Stomach (tissue), 9 donors: ENCODE results near the gene PTPRZ1. TPM values are rescaled to one million over a fixed set of nuclear protein-coding genes. Genes with fewer than 3 reads are reported as not detected.

Experiments used
- DNase-seq, 2 donors: peaks; one replicate each; pipeline versions ENCODE4 v3.0.0 to v3.0.0-alpha.2; 2013 to 2019
- H3K27ac ChIP-seq, 5 donors: fragments of 200-600 bp in 4 of 5; sonication (generic) in 4 of 5; one replicate each; pipeline ENCODE4 v1.5.1; 2013 to 2019; ENCODE audit warnings: mild to moderate bottlenecking in 1 of 5, moderate library complexity in 1 of 5
- H3K27me3 ChIP-seq, 3 donors: fragments of 200-600 bp; sonication (generic); one replicate each; pipeline ENCODE4 v1.5.1; 2017 to 2019; ENCODE audit warnings: mixed run types in 1 of 3
- H3K36me3 ChIP-seq, 4 donors: fragments of 200-600 bp; sonication (generic); 1 replicate in 3 of 4; 2 replicates in 1 of 4; pipeline ENCODE4 v1.5.1; 2016 to 2019
- H3K4me1 ChIP-seq, 4 donors: fragments of 200-600 bp; sonication (generic); one replicate each; pipeline ENCODE4 v1.5.1; 2016 to 2019
- H3K4me3 ChIP-seq, 4 donors: fragments of 200-600 bp; sonication (generic) in 3 of 4; one replicate each; pipeline ENCODE4 v1.5.1; 2016 to 2019; ENCODE audit warnings: mild to moderate bottlenecking in 1 of 4
- H3K9me3 ChIP-seq, 4 donors: fragments of 200-600 bp; sonication (generic); one replicate each; pipeline ENCODE4 v1.5.1; 2016 to 2019
- CTCF ChIP-seq, 7 experiments: fragments of 450-650 bp in 4 of 7; fragments of 200-600 bp in 3 of 7; sonication (generic) in 3 of 7; IDR thresholded peaks; one replicate each; pipeline ENCODE4 v1.5.1; 2016 to 2019; ENCODE audit warnings: antibody characterized with exemption in 7 of 7, control low read depth in 2 of 7, mild to moderate bottlenecking in 1 of 7
- EP300 ChIP-seq: sonication (generic); formaldehyde crosslinking; IDR thresholded peaks from one replicate; pipeline ENCODE4 v1.6.1; 2017; ENCODE audit warnings: antibody characterized with exemption
- POLR2A ChIP-seq, 4 donors: fragments of 450-650 bp; IDR thresholded peaks; one replicate each; pipeline ENCODE4 v1.6.1; 2016; ENCODE audit warnings: antibody characterized with exemption in 4 of 4, control low read depth in 2 of 4, mild to moderate bottlenecking in 1 of 4, moderate library complexity in 1 of 4
- POLR2AphosphoS5 ChIP-seq, 3 donors: sonication (generic); formaldehyde crosslinking; IDR thresholded peaks; one replicate each; pipeline ENCODE4 v1.6.1; 2016; ENCODE audit warnings: antibody characterized with exemption in 3 of 3
- whole genome bisulfite sequencing, 5 donors: extraction: QIAGEN DNeasy Blood & Tissue Kit in 3 of 5; methylation state at CpG; one replicate each; pipeline versions ENCODE4 v1.1.5 to v1.1.7; 2013 to 2018; 5-methylcytosine and 5-hydroxymethylcytosine counted together
- intact Hi-C: fragments of 100-400 bp; cut with DNase I; formaldehyde crosslinking; loops from one replicate; pipeline ENCODE4 v1.15.1; 2023; ENCODE audit warnings: low total_unique reads
- polyA plus RNA-seq, 3 donors: library from polyadenylated mRNA; stranded (reverse); fragments of 200-250 nt; gene quantifications; one replicate each; pipeline ENCODE4 v1.2.3, GENCODE V29; 2013
- total RNA-seq, 5 donors: library from RNA; depleted of rRNA; stranded (reverse); fragments of >200 nt; gene quantifications; one replicate each; pipeline versions ENCODE4 v1.1.0 to v1.2.3, GENCODE V29; 2014 to 2016
- donor health status: healthy with polysubstance abuse.
- donor health status: Bipolar disorder and iron deficiency.
- donor health status: healthy.

The PTPRZ1 gene
- total and polyA plus RNA-seq, 8 donors, result 0.29 to 31.6 (median 18.1) TPM

- Histone ChIP-seq H3K4me3 (no peak overlapping the region), H3K36me3 (peaks cover 6 to 47% (median 35%) of the 10 kb centered on the region in 4 donors), H3K9me3 (no peaks in the 10 kb centered on the region), H3K4me1 (no peaks in the 10 kb centered on the region), H3K27ac (no peak overlapping the region), H3K27me3 (no peaks in the 10 kb centered on the region)
- 70 to 76% (median 73%) methylated on average over 3 of the region's 3 CpGs for WGBS, 5 donors
- DNase-seq, result no peak
- no peak for TF ChIP-seq POLR2A (IDR thresholded peaks at IDR 0.05)
- no peak for TF ChIP-seq POLR2AphosphoS5 (IDR thresholded peaks at IDR 0.05)
- TF ChIP-seq EP300, result no peak
- TF ChIP-seq CTCF (IDR thresholded peaks at IDR 0.05), result no peak
- intact Hi-C loops, result no loop called here
These were observed 200.7 kb downstream of the PTPRZ1 start for GRCh38 chr7:122073635-122074034.

- DNase-seq, result no peak
- intact Hi-C loops, result no loop called here
- Histone ChIP-seq H3K4me1 (no peaks in the 10 kb centered on the region), H3K9me3 (no peaks in the 10 kb centered on the region), H3K27me3 (no peaks in the 10 kb centered on the region), H3K4me3 (no peak overlapping the region), H3K27ac (no peak overlapping the region), H3K36me3 (peaks cover 0 to 74% (median 66%) of the 10 kb centered on the region in 4 donors)
- TF ChIP-seq CTCF (IDR thresholded peaks at IDR 0.05) (no peak), EP300 (no peak), POLR2AphosphoS5 (IDR thresholded peaks at IDR 0.05) (no peak), POLR2A (IDR thresholded peaks at IDR 0.05) (no peak)
These were observed 209.2 kb downstream of the PTPRZ1 start for GRCh38 chr7:122082160-122082559.

GRCh38 chr7:122082670-122083069 lies 209.7 kb downstream of the PTPRZ1 start:
- Histone ChIP-seq H3K27ac (no peak overlapping the region), H3K36me3 (peaks cover 0 to 69% (median 61%) of the 10 kb centered on the region in 4 donors), H3K4me1 (no peaks in the 10 kb centered on the region), H3K4me3 (no peak overlapping the region), H3K9me3 (no peaks in the 10 kb centered on the region), H3K27me3 (no peaks in the 10 kb centered on the region)
- TF ChIP-seq EP300 (no peak), POLR2A (IDR thresholded peaks at IDR 0.05) (no peak), POLR2AphosphoS5 (IDR thresholded peaks at IDR 0.05) (no peak), CTCF (IDR thresholded peaks at IDR 0.05) (no peak)
- intact Hi-C loops, result no loop called here
- no peak for DNase-seq
- 73 to 90% (median 81%) methylated on average over 2 of the region's 2 CpGs for WGBS, 5 donors

- H3K27me3 ChIP-seq, result no peaks in the 10 kb centered on the region
- H3K36me3 ChIP-seq, result peaks cover 0 to 56% (median 28%) of the 10 kb centered on the region in 4 donors
- no peak overlapping the region for H3K27ac ChIP-seq
- 93 to 95% (median 94%) methylated on average over 6 of the region's 6 CpGs for WGBS, 5 donors
- no peak overlapping the region for H3K4me3 ChIP-seq
- TF ChIP-seq EP300 (no peak), CTCF (IDR thresholded peaks at IDR 0.05) (peak in 5 of 7 experiments; percentile 47 to 74 (median 62))
- intact Hi-C loops, result no loop called here
- DNase-seq, result peak; percentile 72 to 86
- no peaks in the 10 kb centered on the region for H3K4me1 ChIP-seq
- no peaks in the 10 kb centered on the region for H3K9me3 ChIP-seq
These were observed 220.2 kb downstream of the PTPRZ1 start for GRCh38 chr7:122092964-122093797.
